Ovary (tissue), 9 donors: ENCODE data around the gene CEP55. TPM values are rescaled to one million over a fixed set of nuclear protein-coding genes. Genes with fewer than 3 reads are reported as not detected.

Experiments
- DNase-seq, 5 donors: peaks; one replicate each; pipeline ENCODE4 v3.0.0-alpha.2; 2019 to 2020
- H3K27ac ChIP-seq, 2 donors: fragments of 200-600 bp; one replicate each; pipeline versions ENCODE4 v1.5.1 to v1.8.0; 2019 to 2022
- H3K27me3 ChIP-seq: fragments of 200-600 bp; one replicate; pipeline ENCODE4 v1.8.0; 2022
- H3K36me3 ChIP-seq: fragments of 200-600 bp; sonication (generic); one replicate; pipeline ENCODE4 v1.5.1; 2019
- H3K4me1 ChIP-seq: one replicate; pipeline ENCODE4 v1.8.1; 2013; ENCODE audit warnings: mild to moderate bottlenecking, moderate library complexity; ENCODE audit not compliant: insufficient read depth
- H3K4me3 ChIP-seq: fragments of 200-600 bp; sonication (generic); one replicate; pipeline ENCODE4 v1.5.1; 2017
- H3K9me3 ChIP-seq, 2 donors: fragments of 200-600 bp in 1 of 2; sonication (generic) in 1 of 2; one replicate each; pipeline versions ENCODE4 v1.5.1 to v1.8.1; 2013 to 2019; ENCODE audit warnings: mild to moderate bottlenecking in 1 of 2, moderate library complexity in 1 of 2
- CTCF ChIP-seq, 3 donors: fragments of 450-650 bp in 2 of 3; fragments of 200-600 bp in 1 of 3; IDR thresholded peaks; one replicate each; pipeline versions ENCODE4 v1.5.1 to v1.8.0; 2016 to 2022; ENCODE audit warnings: antibody characterized with exemption in 3 of 3, mild to moderate bottlenecking in 1 of 3
- EP300 ChIP-seq: sonication (generic); formaldehyde crosslinking; IDR thresholded peaks from one replicate; pipeline ENCODE4 v1.6.1; 2017; ENCODE audit warnings: antibody characterized with exemption
- POLR2A ChIP-seq: fragments of 450-650 bp; IDR thresholded peaks from one replicate; pipeline ENCODE4 v1.6.1; 2017; ENCODE audit warnings: antibody characterized with exemption, mild to moderate bottlenecking, moderate library complexity
- WGBS, 3 donors: extraction: QIAGEN DNeasy Blood & Tissue Kit in 1 of 3; methylation state at CpG; one replicate each; pipeline versions ENCODE4 v1.1.5 to v1.1.7; 2013 to 2017; 5-methylcytosine and 5-hydroxymethylcytosine counted together
- intact Hi-C, 4 donors: fragments of 100-400 bp; cut with DNase I; formaldehyde crosslinking; loops; one replicate each; pipeline versions ENCODE4 v1.11.0 to v1.15.1; 2022 to 2023
- polyA plus RNA-seq, 2 donors: library from polyadenylated mRNA; stranded (reverse); fragments of 200-250 nt in 1 of 2; fragments of 350-450 nt in 1 of 2; fragmentation: Illumina TruSeq in 1 of 2; extraction: RNeasy Lipid Tissue Mini Kit (QIAGEN cat#74804) in 1 of 2; gene quantifications; one replicate each; pipeline ENCODE4 v1.2.3, GENCODE V29; 2013 to 2014
- total RNA-seq, 7 donors: library from RNA; depleted of rRNA in 2 of 7; stranded (reverse); fragments of >200 nt in 2 of 7; fragmentation: NEBNext Ultra II Directional in 3 of 7; extraction: Animal tissue kit (Norgen Biotek cat#: 25700) in 3 of 7; gene quantifications; one replicate each; pipeline versions ENCODE4 v1.1.0 to v1.2.4, GENCODE V29; 2016 to 2023
- donor health status: DM: no; HTN: no; CAD: no; lungs with moderate emphysema.
- donor health status: DM: no; HTN: no; CAD: no.
- donor health status: Bipolar disorder and iron deficiency.
- donor health status: DM: yes; HTN: yes; CAD: no.
- donor health status: DM: no; HTN: no; CAD: no.
- donor health status: DM: yes; HTN: yes; CAD: no.

CEP55 gene
- total and polyA plus RNA-seq, 9 donors: 0.12 to 2.0 (median 0.33) TPM; not detected in 2

- no peak overlapping the region for H3K27ac ChIP-seq
- H3K27me3 ChIP-seq: no peaks in the 10 kb centered on the region
- H3K36me3 ChIP-seq: no peaks in the 10 kb centered on the region
- no peak for DNase-seq
- intact Hi-C loops: no loop called here
- 89 to 93% (median 91%) methylated on average over 1 of the region's 1 CpG for WGBS, 3 donors
- H3K9me3 ChIP-seq: no peaks in the 10 kb centered on the region
- no peak overlapping the region for H3K4me3 ChIP-seq
- no peaks in the 10 kb centered on the region for H3K4me1 ChIP-seq
- no peak for TF ChIP-seq CTCF (IDR thresholded peaks at IDR 0.05)
- TF ChIP-seq POLR2A: no peak
- no peak for TF ChIP-seq EP300
These were observed 16.2 kb downstream of the CEP55 start for GRCh38 chr10:93512565-93512964.

DNA sequence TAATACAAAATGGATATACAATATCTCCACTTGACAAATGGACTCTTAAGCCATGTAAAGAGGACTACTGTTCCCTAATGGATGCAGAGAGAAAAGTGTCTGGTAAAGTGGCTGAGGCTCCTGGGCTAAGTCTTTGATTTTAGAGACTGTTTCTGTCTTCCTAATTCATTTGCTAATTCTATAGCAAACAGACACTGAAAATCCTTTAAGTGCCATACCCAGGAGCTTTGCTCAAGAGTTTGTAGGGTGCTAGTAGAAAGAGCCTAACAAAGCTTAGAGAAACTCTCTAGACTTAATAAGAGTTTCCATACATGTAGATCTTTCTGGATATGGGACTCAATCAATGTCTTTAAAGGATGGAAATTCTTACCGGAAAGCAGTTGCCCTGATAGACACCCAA is 16.7 kb downstream of the CEP55 start:
- H3K36me3 ChIP-seq: no peaks in the 10 kb centered on the region
- no peak overlapping the region for H3K4me3 ChIP-seq
- TF ChIP-seq EP300 (no peak), CTCF (IDR thresholded peaks at IDR 0.05) (no peak), POLR2A (no peak)
- H3K4me1 ChIP-seq: no peaks in the 10 kb centered on the region
- H3K27me3 ChIP-seq: no peaks in the 10 kb centered on the region
- intact Hi-C loops: no loop called here
- no peaks in the 10 kb centered on the region for H3K9me3 ChIP-seq
- 0 to 100% (median 97%) methylated on average over 1 of the region's 1 CpG for WGBS, 3 donors
- no peak for DNase-seq
- H3K27ac ChIP-seq: no peak overlapping the region

GRCh38 chr10:93514521-93514920 is 18.1 kb downstream of the CEP55 start:
- TF ChIP-seq EP300 (no peak), POLR2A (no peak), CTCF (IDR thresholded peaks at IDR 0.05) (no peak)
- no peaks in the 10 kb centered on the region for H3K27me3 ChIP-seq
- no peaks in the 10 kb centered on the region for H3K9me3 ChIP-seq
- no peaks in the 10 kb centered on the region for H3K36me3 ChIP-seq
- no peak overlapping the region for H3K27ac ChIP-seq
- no peak overlapping the region for H3K4me3 ChIP-seq
- WGBS, 3 donors: 85 to 86% (median 86%) methylated on average over 4 of the region's 4 CpGs
- no peak for DNase-seq
- intact Hi-C loops: no loop called here
- no peaks in the 10 kb centered on the region for H3K4me1 ChIP-seq

DNA sequence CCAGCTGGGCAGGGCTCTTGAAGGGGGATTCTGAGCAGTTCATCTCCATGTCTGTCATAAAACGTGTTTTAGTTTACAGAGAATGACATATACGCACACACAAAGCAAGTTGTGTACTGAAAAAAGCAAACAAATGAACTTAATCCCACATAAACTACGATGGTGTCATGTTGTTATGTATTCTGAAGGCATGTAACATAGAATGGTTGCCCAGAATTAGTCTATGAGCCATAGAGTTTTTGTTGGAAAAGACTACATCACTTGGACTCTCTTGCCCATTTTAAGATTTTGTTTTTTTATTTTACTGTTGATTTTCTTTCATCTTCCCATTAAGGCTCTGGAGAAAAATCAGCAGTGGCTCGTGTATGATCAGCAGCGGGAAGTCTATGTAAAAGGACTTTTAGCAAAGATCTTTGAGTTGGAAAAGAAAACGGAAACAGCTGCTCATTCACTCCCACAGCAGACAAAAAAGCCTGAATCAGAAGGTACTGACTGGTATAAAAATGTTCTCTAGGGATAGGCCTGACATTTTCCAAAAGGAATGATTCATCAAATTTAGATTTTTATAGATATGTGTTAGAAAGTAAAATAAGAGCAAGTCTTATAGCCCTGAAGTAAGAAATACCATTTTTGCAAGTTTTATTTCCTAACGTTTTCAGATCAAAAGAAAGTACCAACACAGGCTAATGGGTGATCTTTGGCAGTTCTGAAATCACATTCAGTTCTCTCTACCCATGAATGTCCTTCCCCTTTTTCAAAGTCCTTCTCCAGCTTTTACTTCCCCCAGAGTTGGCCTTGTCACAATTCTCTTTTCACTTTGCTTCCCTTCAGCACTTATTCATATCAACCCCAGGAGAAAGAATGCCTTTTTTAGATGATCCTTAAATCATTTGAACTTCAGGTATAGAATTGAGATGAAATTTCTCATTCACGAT is 18.9 kb downstream of the CEP55 start:
- TF ChIP-seq EP300 (no peak), CTCF (IDR thresholded peaks at IDR 0.05) (no peak), POLR2A (no peak)
- Histone ChIP-seq H3K27ac (no peak overlapping the region), H3K4me1 (no peaks in the 10 kb centered on the region), H3K4me3 (no peak overlapping the region), H3K9me3 (no peaks in the 10 kb centered on the region), H3K27me3 (no peaks in the 10 kb centered on the region), H3K36me3 (no peaks in the 10 kb centered on the region)
- 58 to 70% (median 59%) methylated on average over 8 of the region's 8 CpGs for WGBS, 3 donors
- intact Hi-C loops: no loop called here
- no peak for DNase-seq
